Breast epithelium (tissue), 3 donors: ENCODE results near the gene ADD3.

Experiments used
- POLR2A ChIP-seq: fragments of 450-650 bp; IDR thresholded peaks from one replicate; pipeline ENCODE4 v1.6.1; 2016; ENCODE audit warnings: antibody characterized with exemption, mild to moderate bottlenecking, moderate library complexity
- TF ChIP-seq, protein P1 (sequence below), 3 donors: fragments of 450-650 bp; IDR thresholded peaks; one replicate each; pipeline ENCODE4 v1.5.1; 2016 to 2017; ENCODE audit warnings: antibody characterized with exemption in 3 of 3, mild to moderate bottlenecking in 3 of 3, moderate library complexity in 3 of 3

DNA sequence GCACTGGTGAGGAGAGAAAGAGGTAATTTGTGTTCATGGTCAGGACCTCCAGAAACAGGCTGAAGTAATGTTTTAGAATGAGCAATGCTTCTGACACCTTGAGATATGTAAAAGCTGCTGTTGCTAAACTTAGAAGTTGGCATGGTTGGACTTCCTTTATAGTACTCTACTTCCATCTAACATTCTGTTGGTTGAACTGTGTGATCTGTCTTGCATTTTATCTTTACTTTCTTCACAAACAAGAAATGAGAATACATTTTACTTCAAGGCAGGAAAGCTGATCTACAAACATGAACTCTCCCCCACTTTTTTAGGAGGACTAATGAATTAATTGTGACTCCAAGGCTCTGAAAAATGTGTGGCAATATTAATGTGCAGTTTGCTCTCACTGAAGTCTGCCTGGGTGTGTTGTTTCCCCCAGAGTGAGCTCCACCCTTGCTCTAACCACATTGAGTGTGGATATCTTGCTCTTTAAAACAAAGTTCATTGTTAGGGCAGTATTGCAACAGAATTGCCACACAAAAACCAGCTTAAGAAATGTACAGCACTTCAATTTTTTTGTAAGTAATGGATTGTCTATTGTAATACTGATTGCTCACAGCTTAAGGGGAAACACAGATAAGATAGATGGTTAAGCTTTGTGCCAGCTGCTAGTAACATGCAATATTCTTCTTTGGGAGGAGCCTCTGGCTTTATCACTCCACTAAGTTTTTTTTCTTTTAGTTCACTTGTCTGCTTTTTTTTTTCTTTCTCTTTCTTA lies 69.0 kb downstream of the ADD3 start:
- TF ChIP-seq, protein P1, sequence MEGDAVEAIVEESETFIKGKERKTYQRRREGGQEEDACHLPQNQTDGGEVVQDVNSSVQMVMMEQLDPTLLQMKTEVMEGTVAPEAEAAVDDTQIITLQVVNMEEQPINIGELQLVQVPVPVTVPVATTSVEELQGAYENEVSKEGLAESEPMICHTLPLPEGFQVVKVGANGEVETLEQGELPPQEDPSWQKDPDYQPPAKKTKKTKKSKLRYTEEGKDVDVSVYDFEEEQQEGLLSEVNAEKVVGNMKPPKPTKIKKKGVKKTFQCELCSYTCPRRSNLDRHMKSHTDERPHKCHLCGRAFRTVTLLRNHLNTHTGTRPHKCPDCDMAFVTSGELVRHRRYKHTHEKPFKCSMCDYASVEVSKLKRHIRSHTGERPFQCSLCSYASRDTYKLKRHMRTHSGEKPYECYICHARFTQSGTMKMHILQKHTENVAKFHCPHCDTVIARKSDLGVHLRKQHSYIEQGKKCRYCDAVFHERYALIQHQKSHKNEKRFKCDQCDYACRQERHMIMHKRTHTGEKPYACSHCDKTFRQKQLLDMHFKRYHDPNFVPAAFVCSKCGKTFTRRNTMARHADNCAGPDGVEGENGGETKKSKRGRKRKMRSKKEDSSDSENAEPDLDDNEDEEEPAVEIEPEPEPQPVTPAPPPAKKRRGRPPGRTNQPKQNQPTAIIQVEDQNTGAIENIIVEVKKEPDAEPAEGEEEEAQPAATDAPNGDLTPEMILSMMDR (IDR thresholded peaks at IDR 0.05) = no peak
- TF ChIP-seq POLR2A = no peak
